BJ (cell line): ENCODE measurements around the gene SKIC2. TPM values are rescaled to one million over a fixed set of nuclear protein-coding genes. Genes with fewer than 3 reads are reported as not detected.

Source experiments
- CTCF ChIA-PET: fragments of 350-600 bp; formaldehyde crosslinking; extraction: SDS; loops from one replicate; lab custom pipeline; 2021; ENCODE audit warnings: antibody characterized with exemption, inconsistent platforms; lab: Yijun Ruan, JAX
- POLR2A ChIA-PET: fragments of 300-600 bp; sonication (Branson Sonifier 250); formaldehyde crosslinking; extraction: SDS; loops from one replicate; lab custom pipeline; 2021; ENCODE audit warnings: antibody characterized with exemption; lab: Charles Lee
- DNase-seq: peaks from one replicate; pipeline ENCODE4 v3.0.0-alpha.2; 2011; ENCODE audit warnings: low read depth
- H3K27me3 ChIP-seq: 2 replicates; pipeline ENCODE4 v1.6.0; 2011; ENCODE audit warnings: low read length; ENCODE audit not compliant: control insufficient read depth, insufficient read depth
- H3K36me3 ChIP-seq: 2 replicates; pipeline ENCODE4 v1.5.1; 2011; ENCODE audit warnings: low read length; ENCODE audit not compliant: control insufficient read depth, insufficient read depth
- H3K4me3 ChIP-seq: 2 replicates; pipeline ENCODE4 v1.5.1; 2011; ENCODE audit warnings: low read depth, mild to moderate bottlenecking, control low read depth, low read length
- CTCF ChIP-seq: IDR thresholded peaks from 2 replicates; pipeline ENCODE4 v1.5.1; 2011; ENCODE audit warnings: low read depth, mild to moderate bottlenecking, control low read depth, inconsistent platforms, low read length, moderate library complexity; ENCODE audit not compliant: insufficient read depth
- polyA plus RNA-seq: library from polyadenylated mRNA; depleted of rRNA; stranded (reverse); fragments of >200 nt; gene quantifications from 2 replicates; pipeline ENCODE4 v1.2.3, GENCODE V29; 2011

Gene SKIC2
- polyA plus RNA-seq, 1 experiment: 37.3 TPM

GRCh38 chr6:31948753-31949413 lies 10.1 kb upstream of the SKIC2 start:
- Histone ChIP-seq H3K4me3 (no peak overlapping the region), H3K36me3 (peaks cover 8% of the 10 kb centered on the region), H3K27me3 (no peaks in the 10 kb centered on the region)
- ChIA-PET CTCF (no interaction called here), POLR2A (no interaction called here)
- TF ChIP-seq CTCF: no peak
- no peak for DNase-seq

GRCh38 chr6:31949926-31950548 lies 8.9 kb upstream of the SKIC2 start:
- H3K36me3 ChIP-seq: peaks cover 17% of the 10 kb centered on the region
- no peak for DNase-seq
- no peak overlapping the region for H3K4me3 ChIP-seq
- no peak for TF ChIP-seq CTCF
- POLR2A ChIA-PET: interaction anchor here (0.5 kb wide), 1 partner anchor 33 kb away, joined by 3 read pairs; no protein-coding TSS in a partner anchor
- no peaks in the 10 kb centered on the region for H3K27me3 ChIP-seq
- CTCF ChIA-PET: interaction anchor here (1.6 to 4.0 kb wide), 4 partner anchors 11 to 87 kb away, joined by 6 to 35 read pairs (median 23); partner anchors contain the start of genes NEU1 and ZBTB12

DNA sequence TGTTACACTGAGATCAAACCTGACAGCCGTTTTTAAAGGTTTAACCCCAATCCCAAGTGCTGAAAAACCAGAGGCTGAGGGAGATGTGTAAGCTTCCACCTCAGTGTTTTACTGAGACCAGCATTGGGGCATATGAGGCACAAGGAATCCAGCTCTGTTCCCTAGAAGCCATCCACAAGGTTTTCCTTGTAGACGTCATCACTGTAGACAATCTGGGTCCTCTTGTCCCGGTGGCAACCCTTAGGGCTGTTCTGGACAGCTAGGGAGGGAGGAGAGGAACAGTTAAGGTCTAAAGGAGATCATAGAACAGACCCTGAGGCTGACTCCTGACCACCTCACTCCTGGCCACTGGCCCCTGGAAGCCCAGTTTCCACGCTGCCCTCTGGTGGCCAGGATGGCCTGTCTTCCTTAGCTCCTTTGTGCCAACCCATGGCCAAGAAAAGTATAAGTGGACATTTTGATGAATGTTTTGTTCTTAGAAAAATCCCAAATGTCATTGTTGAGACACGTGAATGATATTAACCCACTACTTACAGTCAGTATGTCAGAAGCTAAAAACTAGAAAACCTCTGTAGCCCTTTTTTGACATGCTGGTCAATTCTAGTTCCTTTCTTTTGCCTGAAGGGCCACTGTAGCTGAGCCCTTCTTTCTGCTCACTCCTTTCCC lies 6.7 kb upstream of the SKIC2 start:
- H3K27me3 ChIP-seq: no peaks in the 10 kb centered on the region
- peaks cover 22% of the 10 kb centered on the region for H3K36me3 ChIP-seq
- ChIA-PET POLR2A (interaction anchor here (0.6 to 0.9 kb wide), 2 partner anchors 50 to 131 kb away, joined by 3 to 4 read pairs; partner anchors contain the start of gene ZBTB12), CTCF (interaction anchor here (0.5 to 4.0 kb wide), 32 partner anchors 9 to 406 kb away, joined by 3 to 35 read pairs (median 5); partner anchors contain the start of genes ATP6V1G2, EHMT2, LY6G5C and NFKBIL1)
- peak; percentile 92 for TF ChIP-seq CTCF
- H3K4me3 ChIP-seq: no peak overlapping the region
- no peak for DNase-seq

DNA sequence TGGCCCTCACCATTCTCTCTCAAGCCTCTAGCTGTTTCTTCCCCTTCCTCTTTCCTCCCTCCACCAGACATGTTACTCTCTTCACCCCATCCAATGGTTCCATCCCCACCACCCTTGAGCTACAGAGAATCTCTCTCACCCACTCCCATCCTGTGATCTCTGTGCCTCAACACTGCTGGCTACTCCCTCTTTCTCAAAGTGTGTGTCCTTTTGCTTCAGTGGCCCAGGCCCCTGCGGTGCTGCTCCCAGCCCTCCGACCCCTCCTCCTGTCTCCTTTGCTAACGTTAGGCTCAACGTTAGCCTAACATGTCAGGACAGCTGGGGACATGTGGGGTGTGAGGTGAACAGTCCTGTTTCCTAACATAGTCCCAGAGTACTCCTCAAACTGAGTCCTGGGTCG lies 6.1 kb upstream of the SKIC2 start:
- ChIA-PET POLR2A (no interaction called here), CTCF (interaction anchor here (0.9 to 4.0 kb wide), 27 partner anchors 10 to 277 kb away, joined by 3 to 35 read pairs (median 6); partner anchors contain the start of genes EHMT2, LY6G5C and ZBTB12)
- no peak for TF ChIP-seq CTCF
- Histone ChIP-seq H3K36me3 (peaks cover 22% of the 10 kb centered on the region), H3K4me3 (no peak overlapping the region), H3K27me3 (no peaks in the 10 kb centered on the region)
- no peak for DNase-seq

GRCh38 chr6:31954511-31954910 lies 4.5 kb upstream of the SKIC2 start:
- no peak overlapping the region for H3K4me3 ChIP-seq
- H3K36me3 ChIP-seq: peaks cover 22% of the 10 kb centered on the region
- no peak for TF ChIP-seq CTCF
- ChIA-PET POLR2A (no interaction called here), CTCF (interaction anchor here (0.6 to 0.9 kb wide), 3 partner anchors 74 to 274 kb away, joined by 3 read pairs; no protein-coding TSS in a partner anchor)
- DNase-seq: no peak
- H3K27me3 ChIP-seq: no peaks in the 10 kb centered on the region
